Mesenchymal stem cell (in vitro differentiated cells and primary cell): ENCODE data around the gene ALKBH4.
A peak's percentile ranks its signal among the peaks of the same experiment; 100 is the strongest.

Experiments
- DNase-seq: peaks from one replicate; pipeline ENCODE4 v3.0.0-alpha.2; 2013
- H2AFZ ChIP-seq: one replicate; pipeline ENCODE4 v1.6.1; 2013; ENCODE audit warnings: low read depth, mild to moderate bottlenecking, control low read depth, inconsistent platforms, low read length, moderate library complexity
- H2AK5ac ChIP-seq: 2 replicates; pipeline ENCODE4 v1.6.1; 2013; ENCODE audit warnings: low read length, moderate library complexity, mild to moderate bottlenecking, inconsistent platforms; ENCODE audit not compliant: severe bottlenecking
- H2BK120ac ChIP-seq: one replicate; pipeline ENCODE4 v1.6.1; 2013; ENCODE audit warnings: low read depth, mild to moderate bottlenecking, inconsistent platforms, low read length, moderate library complexity
- H2BK12ac ChIP-seq, 2 experiments: one replicate each; pipeline ENCODE4 v1.6.1; 2013; ENCODE audit warnings: inconsistent platforms in 2 of 2, low read length in 2 of 2, mild to moderate bottlenecking in 2 of 2, moderate library complexity in 2 of 2, control low read depth in 1 of 2
- H2BK15ac ChIP-seq: one replicate; pipeline ENCODE4 v1.6.1; 2013; ENCODE audit warnings: mild to moderate bottlenecking, low read depth, inconsistent platforms; ENCODE audit not compliant: poor library complexity, severe bottlenecking
- H2BK5ac ChIP-seq: 2 replicates; pipeline ENCODE4 v1.6.1; 2013; ENCODE audit warnings: low read depth, mild to moderate bottlenecking, low read length, control low read depth, inconsistent platforms; ENCODE audit not compliant: poor library complexity, severe bottlenecking
- H3K14ac ChIP-seq, 2 experiments: one replicate each; pipeline ENCODE4 v1.6.1; 2013; ENCODE audit warnings: inconsistent platforms in 2 of 2, low read length in 2 of 2, control low read depth in 1 of 2, mild to moderate bottlenecking in 1 of 2, moderate library complexity in 1 of 2
- H3K18ac ChIP-seq, 2 experiments: one replicate each; pipeline ENCODE4 v1.6.1; 2013; ENCODE audit warnings: inconsistent platforms in 2 of 2, low read length in 2 of 2, control low read depth in 1 of 2, low read depth in 1 of 2, mild to moderate bottlenecking in 1 of 2
- H3K23ac ChIP-seq, 2 experiments: one replicate each; pipeline ENCODE4 v1.6.1; 2013; ENCODE audit warnings: inconsistent platforms in 2 of 2, low read length in 2 of 2, mild to moderate bottlenecking in 2 of 2, moderate library complexity in 2 of 2, control low read depth in 1 of 2
- H3K27ac ChIP-seq: 2 replicates; pipeline ENCODE4 v1.5.1; 2013; ENCODE audit warnings: mild to moderate bottlenecking, moderate library complexity, low read length, control low read depth, inconsistent platforms; ENCODE audit not compliant: poor library complexity, severe bottlenecking
- H3K27me3 ChIP-seq, 2 experiments: 2 replicates each; pipeline versions ENCODE4 v1.6.1 to v1.7.0; 2013; ENCODE audit warnings: low read length in 2 of 2, mild to moderate bottlenecking in 2 of 2, moderate library complexity in 2 of 2, control low read depth in 1 of 2, inconsistent platforms in 1 of 2; ENCODE audit not compliant: control insufficient read depth in 1 of 2, insufficient read depth in 1 of 2
- H3K36me3 ChIP-seq, 2 experiments: 2 replicates each; pipeline versions ENCODE4 v1.6.1 to v1.7.0; 2013; ENCODE audit warnings: low read length in 2 of 2, control low read depth in 1 of 2, inconsistent platforms in 1 of 2, low read depth in 1 of 2, mild to moderate bottlenecking in 1 of 2; ENCODE audit not compliant: insufficient read depth in 2 of 2, control insufficient read depth in 1 of 2
- H3K4ac ChIP-seq, 2 experiments: one replicate each; pipeline ENCODE4 v1.6.1; 2013; ENCODE audit warnings: inconsistent platforms in 2 of 2, low read length in 2 of 2, mild to moderate bottlenecking in 2 of 2, moderate library complexity in 2 of 2, control low read depth in 1 of 2, low read depth in 1 of 2
- H3K4me1 ChIP-seq: 2 replicates; pipeline ENCODE4 v1.6.1; 2013; ENCODE audit warnings: low read depth, low read length, control low read depth; ENCODE audit not compliant: control insufficient read depth, insufficient read depth
- H3K4me2 ChIP-seq: 2 replicates; pipeline ENCODE4 v1.6.1; 2013; ENCODE audit warnings: low read length, mild to moderate bottlenecking, inconsistent platforms; ENCODE audit not compliant: poor library complexity, severe bottlenecking
- H3K4me3 ChIP-seq, 2 experiments: 2 replicates each; pipeline versions ENCODE4 v1.5.1 to v1.7.0; 2013; ENCODE audit warnings: low read length in 2 of 2, mild to moderate bottlenecking in 2 of 2, control low read depth in 1 of 2, low read depth in 1 of 2; ENCODE audit not compliant: insufficient read depth in 1 of 2
- H3K79me1 ChIP-seq: replicated peaks from 2 replicates; pipeline ENCODE4 v1.6.1; 2013; ENCODE audit warnings: mild to moderate bottlenecking, control low read depth, low read length, inconsistent platforms; ENCODE audit not compliant: poor library complexity, severe bottlenecking
- H3K9ac ChIP-seq: 2 replicates; pipeline ENCODE4 v1.7.0; 2013; ENCODE audit warnings: mild to moderate bottlenecking, low read length, moderate library complexity
- H3K9me3 ChIP-seq: 2 replicates; pipeline ENCODE4 v1.7.0; 2013; ENCODE audit warnings: mild to moderate bottlenecking, low read length; ENCODE audit not compliant: control insufficient read depth
- H4K8ac ChIP-seq: one replicate; pipeline ENCODE4 v1.6.1; 2013; ENCODE audit warnings: inconsistent platforms, mild to moderate bottlenecking, low read length, moderate library complexity
- H4K91ac ChIP-seq: one replicate; pipeline ENCODE4 v1.6.1; 2013; ENCODE audit warnings: mild to moderate bottlenecking, low read length, inconsistent platforms
- WGBS: methylation state at CpG from one replicate; pipeline ENCODE4 v1.1.7; 2013; ENCODE audit warnings: mixed read lengths; 5-methylcytosine and 5-hydroxymethylcytosine counted together

Gene ALKBH4

DNA sequence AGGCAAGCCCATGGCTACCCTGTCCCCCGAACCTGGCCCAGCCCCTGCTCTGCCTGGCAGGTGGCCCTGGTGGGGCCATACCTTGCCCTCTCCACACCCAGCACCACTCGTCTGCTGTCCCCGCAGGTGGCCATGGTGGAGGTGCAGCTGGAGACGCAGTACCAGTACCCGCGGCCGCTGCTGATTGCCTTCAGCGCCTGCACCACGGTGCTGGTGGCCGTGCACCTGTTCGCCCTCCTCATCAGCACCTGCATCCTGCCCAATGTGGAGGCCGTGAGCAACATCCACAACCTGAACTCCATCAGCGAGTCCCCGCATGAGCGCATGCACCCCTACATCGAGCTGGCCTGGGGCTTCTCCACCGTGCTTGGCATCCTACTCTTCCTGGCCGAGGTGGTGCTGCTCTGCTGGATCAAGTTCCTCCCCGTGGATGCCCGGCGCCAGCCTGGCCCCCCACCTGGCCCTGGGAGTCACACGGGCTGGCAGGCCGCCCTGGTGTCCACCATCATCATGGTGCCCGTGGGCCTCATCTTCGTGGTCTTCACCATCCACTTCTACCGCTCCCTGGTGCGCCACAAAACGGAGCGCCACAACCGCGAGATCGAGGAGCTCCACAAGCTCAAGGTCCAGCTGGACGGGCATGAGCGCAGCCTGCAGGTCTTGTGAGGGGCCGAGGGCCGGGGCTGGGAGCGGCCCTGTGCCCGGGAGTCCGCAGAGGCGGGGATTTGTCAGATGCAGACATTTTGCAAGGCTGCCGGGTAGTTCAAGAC lies 18.1 kb downstream of the ALKBH4 start:
- H3K27ac ChIP-seq = no peak overlapping the region
- no peak overlapping the region for H4K91ac ChIP-seq
- DNase-seq = no peak
- no peak overlapping the region for H3K23ac ChIP-seq
- no peak overlapping the region for H2AFZ ChIP-seq
- no peak overlapping the region for H2BK5ac ChIP-seq
- peaks cover 20% of the 10 kb centered on the region for H3K4me1 ChIP-seq
- H3K18ac ChIP-seq = no peak overlapping the region
- H3K14ac ChIP-seq = no peak overlapping the region
- WGBS = 97% methylated on average over 40 of the region's 41 CpGs
- no peak overlapping the region for H2BK120ac ChIP-seq
- H3K79me1 ChIP-seq = peaks cover 3% of the 10 kb centered on the region
- no peak overlapping the region for H3K4ac ChIP-seq
- no peaks in the 10 kb centered on the region for H3K9me3 ChIP-seq
- H3K27me3 ChIP-seq = no peaks in the 10 kb centered on the region
- H3K4me3 ChIP-seq = no peak overlapping the region
- H2AK5ac ChIP-seq = no peak overlapping the region
- no peak overlapping the region for H2BK12ac ChIP-seq
- H3K4me2 ChIP-seq = no peak overlapping the region
- no peak overlapping the region for H2BK15ac ChIP-seq
- H3K9ac ChIP-seq = no peak overlapping the region
- peaks cover 25 to 37% of the 10 kb centered on the region in 2 experiments for H3K36me3 ChIP-seq
- no peak overlapping the region for H4K8ac ChIP-seq

DNA sequence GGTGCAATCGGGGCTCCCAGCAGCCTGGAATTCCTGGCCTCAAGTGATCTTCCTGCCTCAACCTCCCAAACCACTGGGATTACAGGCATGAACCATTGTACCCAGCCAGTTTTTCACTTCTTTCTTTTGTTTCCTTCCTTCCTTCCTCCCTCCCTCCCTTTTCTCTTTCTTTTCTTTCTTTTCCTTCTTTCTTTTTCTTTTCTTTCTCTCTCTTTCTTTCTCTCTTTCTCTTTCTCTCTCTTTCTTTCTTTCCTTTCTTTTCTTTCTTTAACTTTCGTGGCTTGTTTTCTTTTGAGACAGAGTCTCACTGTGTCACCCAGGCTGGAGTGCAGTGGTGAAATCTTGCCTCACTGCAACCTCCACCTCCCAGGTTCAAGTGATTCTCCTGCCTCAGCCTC lies 19.0 kb downstream of the ALKBH4 start:
- Histone ChIP-seq H3K4me3 (no peak overlapping the region), H3K18ac (no peak overlapping the region), H3K36me3 (peaks cover 27 to 38% of the 10 kb centered on the region in 2 experiments), H3K27ac (no peak overlapping the region), H3K4ac (no peak overlapping the region), H3K4me2 (no peak overlapping the region), H3K9me3 (no peaks in the 10 kb centered on the region), H2AK5ac (no peak overlapping the region), H2BK12ac (no peak overlapping the region), H3K79me1 (peaks cover 3% of the 10 kb centered on the region), H3K4me1 (peaks cover 21% of the 10 kb centered on the region), H3K23ac (no peak overlapping the region), H3K27me3 (no peaks in the 10 kb centered on the region), H2AFZ (no peak overlapping the region), H3K14ac (no peak overlapping the region), H3K9ac (no peak overlapping the region), H4K91ac (no peak overlapping the region), H2BK120ac (no peak overlapping the region), H4K8ac (no peak overlapping the region), H2BK15ac (no peak overlapping the region), H2BK5ac (no peak overlapping the region)
- DNase-seq = no peak
- WGBS = 75% methylated on average over 2 of the region's 2 CpGs

DNA sequence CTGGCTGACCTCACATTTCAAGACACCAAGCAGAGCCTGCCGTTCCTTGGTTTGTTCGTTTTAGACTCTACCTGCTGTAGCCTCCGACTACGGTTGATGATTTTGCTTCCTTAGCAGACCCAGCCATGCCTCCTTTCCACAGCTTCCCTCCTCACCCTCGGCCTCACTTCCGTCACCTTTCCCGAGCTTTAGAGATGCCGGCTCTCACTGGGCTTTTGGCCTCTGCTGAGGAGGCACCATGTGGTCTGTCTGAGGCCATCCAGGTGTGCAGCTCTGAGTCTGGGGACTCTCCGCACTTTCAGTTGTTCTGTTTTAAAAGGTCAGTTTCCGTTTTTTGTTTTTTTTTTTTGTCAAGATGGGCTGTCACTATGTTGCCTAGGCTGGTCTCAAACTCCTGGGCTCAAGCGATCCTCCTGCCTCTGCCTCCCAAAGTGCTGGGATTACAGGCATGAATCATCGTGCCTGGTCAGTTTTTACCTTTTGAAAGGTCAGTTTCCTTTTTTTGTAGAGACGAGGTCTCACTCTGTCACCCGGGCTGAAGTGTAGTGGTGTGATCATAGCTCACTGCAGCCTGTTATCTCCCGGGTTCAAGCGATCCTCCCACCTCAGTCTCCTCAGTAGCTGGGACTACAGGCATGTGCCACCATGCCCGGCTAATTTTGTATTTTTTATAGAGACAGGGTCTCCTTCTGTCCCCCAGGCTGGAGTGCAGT lies 19.5 kb downstream of the ALKBH4 start:
- no peak overlapping the region for H3K27ac ChIP-seq
- H2BK15ac ChIP-seq = no peak overlapping the region
- no peak for DNase-seq
- no peak overlapping the region for H4K8ac ChIP-seq
- peak overlapping the region in 1 of 2 experiments; percentile 14 for H3K14ac ChIP-seq
- H3K79me1 ChIP-seq = peaks cover 3% of the 10 kb centered on the region
- no peak overlapping the region for H3K4me3 ChIP-seq
- H3K4ac ChIP-seq = no peak overlapping the region
- H3K23ac ChIP-seq = no peak overlapping the region
- H3K27me3 ChIP-seq = no peaks in the 10 kb centered on the region
- H2BK12ac ChIP-seq = no peak overlapping the region
- H4K91ac ChIP-seq = no peak overlapping the region
- no peak overlapping the region for H3K9ac ChIP-seq
- no peak overlapping the region for H3K18ac ChIP-seq
- WGBS = 97% methylated on average over 17 of the region's 17 CpGs
- no peak overlapping the region for H2AK5ac ChIP-seq
- no peaks in the 10 kb centered on the region for H3K9me3 ChIP-seq
- H3K36me3 ChIP-seq = peaks cover 27 to 38% of the 10 kb centered on the region in 2 experiments
- no peak overlapping the region for H2BK5ac ChIP-seq
- no peak overlapping the region for H2BK120ac ChIP-seq
- H3K4me2 ChIP-seq = no peak overlapping the region
- no peak overlapping the region for H2AFZ ChIP-seq
- H3K4me1 ChIP-seq = peaks cover 26% of the 10 kb centered on the region
